ENCODE results near the gene ATP2A3. TPM values are rescaled to one million over a fixed set of nuclear protein-coding genes. Genes with fewer than 3 reads are reported as not detected.

ATP2A3 gene
- total and polyA plus RNA-seq, 2 donors (not counting 1 experiment from before 2014, with no cell fraction given) = 0.25 to 12.4 TPM

DNA sequence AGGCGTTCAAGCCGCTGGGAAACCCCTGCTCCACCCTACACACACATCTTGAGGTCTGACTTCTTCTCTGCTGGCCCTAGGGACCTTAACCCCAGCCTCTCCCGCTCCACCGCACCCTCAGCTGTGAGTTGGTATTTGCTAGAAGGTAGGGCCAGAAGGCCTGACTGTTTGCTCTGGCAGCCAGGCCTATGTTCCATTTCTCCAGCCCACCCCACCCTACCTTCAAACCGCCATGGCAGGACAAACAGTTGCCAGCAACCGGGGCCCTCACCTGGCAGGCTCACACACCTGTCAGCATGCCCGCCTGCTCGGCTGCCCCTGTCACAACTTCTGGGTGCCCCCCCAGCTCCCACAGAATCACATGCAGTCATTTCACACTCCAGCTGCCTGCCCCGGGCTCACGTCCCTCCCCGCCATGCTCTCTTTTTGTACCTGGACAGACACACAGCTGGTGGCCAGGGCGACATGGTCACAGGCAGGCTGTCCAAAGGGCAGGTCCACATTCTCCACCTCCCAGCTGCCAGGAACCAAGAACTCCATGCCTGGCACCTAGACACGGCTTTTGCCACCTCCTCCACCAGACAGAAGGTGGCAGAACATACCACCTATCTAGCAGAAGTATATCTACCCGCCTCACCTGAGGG, 2.6 kb upstream of the ATP2A3 start:
- no peak overlapping the region for H3K27ac ChIP-seq (ENCODE audit: insufficient read depth, low read length)
- TF ChIP-seq, protein P1, sequence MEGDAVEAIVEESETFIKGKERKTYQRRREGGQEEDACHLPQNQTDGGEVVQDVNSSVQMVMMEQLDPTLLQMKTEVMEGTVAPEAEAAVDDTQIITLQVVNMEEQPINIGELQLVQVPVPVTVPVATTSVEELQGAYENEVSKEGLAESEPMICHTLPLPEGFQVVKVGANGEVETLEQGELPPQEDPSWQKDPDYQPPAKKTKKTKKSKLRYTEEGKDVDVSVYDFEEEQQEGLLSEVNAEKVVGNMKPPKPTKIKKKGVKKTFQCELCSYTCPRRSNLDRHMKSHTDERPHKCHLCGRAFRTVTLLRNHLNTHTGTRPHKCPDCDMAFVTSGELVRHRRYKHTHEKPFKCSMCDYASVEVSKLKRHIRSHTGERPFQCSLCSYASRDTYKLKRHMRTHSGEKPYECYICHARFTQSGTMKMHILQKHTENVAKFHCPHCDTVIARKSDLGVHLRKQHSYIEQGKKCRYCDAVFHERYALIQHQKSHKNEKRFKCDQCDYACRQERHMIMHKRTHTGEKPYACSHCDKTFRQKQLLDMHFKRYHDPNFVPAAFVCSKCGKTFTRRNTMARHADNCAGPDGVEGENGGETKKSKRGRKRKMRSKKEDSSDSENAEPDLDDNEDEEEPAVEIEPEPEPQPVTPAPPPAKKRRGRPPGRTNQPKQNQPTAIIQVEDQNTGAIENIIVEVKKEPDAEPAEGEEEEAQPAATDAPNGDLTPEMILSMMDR (conservative IDR thresholded peaks at IDR 0.05 in 1 of 2, IDR thresholded peaks at IDR 0.05 in 1 of 2; ENCODE audit: low read depth in 1 of 2, low read length in 2 of 2) = no peak
- no peak for TF ChIP-seq EZH2 (IDR thresholded peaks at IDR 0.05; ENCODE audit: low read length, missing control alignments)

DNA sequence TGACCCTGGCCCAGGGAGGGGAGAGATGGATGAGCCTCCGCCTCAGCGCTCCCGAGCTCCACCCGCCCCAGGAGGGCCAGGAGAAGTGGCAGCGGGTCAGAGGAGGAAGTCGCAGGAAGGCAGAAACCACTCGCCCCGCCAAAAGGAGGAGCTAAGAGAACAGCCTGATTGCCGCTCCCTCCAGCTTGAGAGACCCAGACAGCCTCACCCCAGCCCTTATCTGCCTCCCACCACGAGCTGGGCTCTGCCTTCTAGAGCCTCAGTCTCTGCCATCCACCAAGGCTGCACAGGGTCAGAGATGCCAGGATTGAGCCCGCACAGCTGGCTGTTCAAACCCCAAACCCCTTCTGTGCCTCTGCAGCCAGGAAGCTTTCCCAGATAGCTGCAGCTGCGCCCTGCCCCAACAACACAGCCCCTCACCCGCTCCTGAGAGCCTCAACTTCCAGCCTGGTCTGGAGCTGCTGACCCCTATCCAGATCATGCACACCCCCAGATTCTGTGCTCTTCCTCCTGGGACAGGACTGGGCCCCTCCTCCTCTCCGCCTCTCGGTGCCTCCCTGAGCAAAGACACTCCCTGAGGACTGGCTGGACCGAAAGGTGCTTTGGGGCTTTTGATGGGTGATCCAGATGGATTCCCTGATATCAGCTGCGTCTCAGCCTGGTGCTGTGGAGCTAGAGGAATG, 1.0 kb upstream of the ATP2A3 start:
- Histone ChIP-seq H3K4me2 (ENCODE audit: extremely low read depth, insufficient read depth, low read length) (peak overlapping the region; percentile 23), H3K79me2 (ENCODE audit: control insufficient read depth, insufficient read depth, low read length) (no peaks in the 10 kb centered on the region), H4K20me1 (ENCODE audit: control insufficient read depth, extremely low read depth, insufficient read depth, low read length) (no peaks in the 10 kb centered on the region), H3K27me3 (ENCODE audit: control insufficient read depth, insufficient read depth, low read length) (peaks cover 13% of the 10 kb centered on the region), H3K27ac (ENCODE audit: insufficient read depth, low read length) (no peak overlapping the region), H3K4me1 (ENCODE audit: control insufficient read depth, extremely low read depth, insufficient read depth, low read length) (no peaks in the 10 kb centered on the region), H3K36me3 (ENCODE audit: control insufficient read depth, insufficient read depth, low read length) (no peaks in the 10 kb centered on the region), H2AFZ (ENCODE audit: low read length) (peak overlapping the region; percentile 59), H3K4me3 (replicated peaks in 1 of 4; ENCODE audit: control extremely low read depth in 1 of 4, insufficient read depth in 1 of 4, low read depth in 3 of 4, low read length in 4 of 4) (peak overlapping the region in 1 of 4 experiments; percentile 51), H3K9me3 (ENCODE audit: control insufficient read depth, insufficient read depth, low read depth, low read length) (no peaks in the 10 kb centered on the region), H3K9ac (ENCODE audit: insufficient read depth, low read length) (no peak overlapping the region)
- no peak for TF ChIP-seq EZH2 (IDR thresholded peaks at IDR 0.05; ENCODE audit: low read length, missing control alignments)
- TF ChIP-seq, protein P1 (conservative IDR thresholded peaks at IDR 0.05 in 1 of 2, IDR thresholded peaks at IDR 0.05 in 1 of 2; ENCODE audit: low read depth in 1 of 2, low read length in 2 of 2) = no peak
- DNase-seq (ENCODE audit: low read depth in 2 of 2) = peak; percentile 25 to 36

More for the DNA sequence above, 2.6 kb upstream of the ATP2A3 start:
- H3K79me2 ChIP-seq (ENCODE audit: control insufficient read depth, insufficient read depth, low read length) = no peaks in the 10 kb centered on the region
- no peak for DNase-seq (ENCODE audit: low read depth in 2 of 2)
- no peaks in the 10 kb centered on the region for H3K9me3 ChIP-seq (ENCODE audit: control insufficient read depth, insufficient read depth, low read depth, low read length)
- no peak overlapping the region for H2AFZ ChIP-seq (ENCODE audit: low read length)
- H3K4me1 ChIP-seq (ENCODE audit: control insufficient read depth, extremely low read depth, insufficient read depth, low read length) = no peaks in the 10 kb centered on the region
- H3K9ac ChIP-seq (ENCODE audit: insufficient read depth, low read length) = no peak overlapping the region
- no peaks in the 10 kb centered on the region for H3K36me3 ChIP-seq (ENCODE audit: control insufficient read depth, insufficient read depth, low read length)
- H4K20me1 ChIP-seq (ENCODE audit: control insufficient read depth, extremely low read depth, insufficient read depth, low read length) = no peaks in the 10 kb centered on the region
- no peak overlapping the region for H3K4me2 ChIP-seq (ENCODE audit: extremely low read depth, insufficient read depth, low read length)
- no peak overlapping the region for H3K4me3 ChIP-seq (replicated peaks in 1 of 4; ENCODE audit: control extremely low read depth in 1 of 4, insufficient read depth in 1 of 4, low read depth in 3 of 4, low read length in 4 of 4)
- peaks cover 13% of the 10 kb centered on the region for H3K27me3 ChIP-seq (ENCODE audit: control insufficient read depth, insufficient read depth, low read length)

DNA sequence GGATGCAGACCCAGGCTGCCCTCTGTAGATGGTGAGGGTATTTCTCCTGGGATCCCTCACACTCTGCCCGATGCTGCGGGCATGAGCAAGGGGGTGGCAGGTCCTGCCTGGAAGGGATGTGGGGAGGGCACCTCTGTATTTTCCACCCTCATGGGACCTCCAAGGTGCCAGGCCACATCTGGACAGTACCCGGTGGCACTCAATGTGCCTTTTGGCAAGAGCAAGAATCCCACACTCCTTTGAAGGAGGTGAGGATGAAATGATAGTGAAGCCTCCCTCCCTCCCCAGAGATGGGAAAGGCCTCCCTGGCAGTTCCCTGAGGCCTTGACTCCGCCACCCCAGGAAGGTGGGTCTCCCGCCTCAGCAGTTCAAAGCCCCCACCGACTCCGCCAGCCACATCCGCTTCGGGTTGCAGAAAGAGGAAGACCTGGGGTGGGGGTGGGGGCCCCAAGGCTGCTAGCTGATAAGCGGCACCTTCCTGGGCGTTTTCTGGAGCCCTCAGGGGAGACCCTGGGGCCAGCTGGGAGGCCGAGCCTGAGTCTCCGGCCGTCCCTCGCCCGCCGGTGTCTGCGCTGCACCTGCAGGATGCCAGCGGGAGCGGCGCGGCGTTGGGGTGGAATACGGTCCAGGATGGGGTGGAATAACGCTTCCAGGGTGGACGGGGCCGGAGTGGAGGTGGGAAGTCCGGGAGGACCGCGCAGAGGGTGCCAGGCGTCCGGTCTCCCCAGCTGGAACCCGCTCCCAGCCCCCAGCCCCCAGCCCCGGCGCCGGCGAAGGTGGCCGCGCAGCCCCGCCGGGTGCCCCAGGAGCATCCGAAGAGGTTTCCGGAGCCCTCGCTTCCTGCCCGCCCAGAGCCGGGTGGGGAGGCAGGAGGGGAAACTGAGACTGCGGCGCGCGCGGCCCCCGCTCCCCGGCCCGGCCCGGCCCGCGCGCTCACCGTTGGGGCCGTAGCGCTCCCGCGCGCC, 718 bp downstream of the ATP2A3 start:
- H2AFZ ChIP-seq (ENCODE audit: low read length) = no peak overlapping the region

More for the DNA sequence above, 718 bp downstream of the ATP2A3 start:
- Histone ChIP-seq H3K4me2 (ENCODE audit: extremely low read depth, insufficient read depth, low read length) (no peak overlapping the region), H3K9me3 (ENCODE audit: control insufficient read depth, insufficient read depth, low read depth, low read length) (no peaks in the 10 kb centered on the region), H3K27ac (ENCODE audit: insufficient read depth, low read length) (no peak overlapping the region), H4K20me1 (ENCODE audit: control insufficient read depth, extremely low read depth, insufficient read depth, low read length) (no peaks in the 10 kb centered on the region), H3K4me1 (ENCODE audit: control insufficient read depth, extremely low read depth, insufficient read depth, low read length) (peaks cover 5% of the 10 kb centered on the region), H3K27me3 (ENCODE audit: control insufficient read depth, insufficient read depth, low read length) (peaks cover 13% of the 10 kb centered on the region), H3K79me2 (ENCODE audit: control insufficient read depth, insufficient read depth, low read length) (no peaks in the 10 kb centered on the region), H3K4me3 (replicated peaks in 1 of 4; ENCODE audit: control extremely low read depth in 1 of 4, insufficient read depth in 1 of 4, low read depth in 3 of 4, low read length in 4 of 4) (no peak overlapping the region), H3K36me3 (ENCODE audit: control insufficient read depth, insufficient read depth, low read length) (no peaks in the 10 kb centered on the region), H3K9ac (ENCODE audit: insufficient read depth, low read length) (no peak overlapping the region)
- DNase-seq (ENCODE audit: low read depth in 2 of 2) = no peak
- TF ChIP-seq, protein P1 (conservative IDR thresholded peaks at IDR 0.05 in 1 of 2, IDR thresholded peaks at IDR 0.05 in 1 of 2; ENCODE audit: low read depth in 1 of 2, low read length in 2 of 2) = no peak
- TF ChIP-seq EZH2 (IDR thresholded peaks at IDR 0.05; ENCODE audit: low read length, missing control alignments) = peak; percentile 88

Data from fibroblast of lung (primary cell).